Stimulated activated CD4-positive, alpha-beta T cell treated with anti-CD3 and anti-CD28 coated beads, Interleukin-15, amount 100 ng/mL, for 1 hour (primary cell): ENCODE data around the gene WFDC1.

Experiments used
- DNase-seq, 2 donors: peaks; one replicate each; pipeline ENCODE4 v3.0.0-alpha.2; 2020; ENCODE audit warnings: low read depth in 1 of 2, low spot score in 1 of 2

WFDC1 gene

GRCh38 chr16:84272740-84273320 is 21.8 kb upstream of the WFDC1 start:
- no peak for DNase-seq

- DNase-seq = no peak
Measured at GRCh38 chr16:84274515-84274914, 20.2 kb upstream of the WFDC1 start.

- DNase-seq = no peak
Measured at GRCh38 chr16:84275585-84276151, 19.0 kb upstream of the WFDC1 start.

GRCh38 chr16:84277244-84277823 is 17.3 kb upstream of the WFDC1 start:
- DNase-seq = peak; percentile 47 to 48

- DNase-seq = no peak
Measured at GRCh38 chr16:84278333-84278732, 16.3 kb upstream of the WFDC1 start.

GRCh38 chr16:84278968-84279367 is 15.7 kb upstream of the WFDC1 start:
- no peak for DNase-seq

- no peak for DNase-seq
Measured at GRCh38 chr16:84279881-84280280, 14.8 kb upstream of the WFDC1 start.

- no peak for DNase-seq
Measured at GRCh38 chr16:84281074-84281473, 13.6 kb upstream of the WFDC1 start.

- no peak for DNase-seq
Measured at GRCh38 chr16:84282533-84282932, 12.1 kb upstream of the WFDC1 start.

- DNase-seq = no peak
Measured at GRCh38 chr16:84283314-84284153, 11.1 kb upstream of the WFDC1 start.

- DNase-seq = no peak
Measured at GRCh38 chr16:84284154-84284722, 10.4 kb upstream of the WFDC1 start.

GRCh38 chr16:84286578-84287240 is 8.0 kb upstream of the WFDC1 start:
- DNase-seq = no peak

- no peak for DNase-seq
Measured at GRCh38 chr16:84288902-84289301, 5.8 kb upstream of the WFDC1 start.

- DNase-seq = no peak
Measured at GRCh38 chr16:84291226-84291625, 3.5 kb upstream of the WFDC1 start.

GRCh38 chr16:84292011-84292410 is 2.7 kb upstream of the WFDC1 start:
- DNase-seq = no peak

GRCh38 chr16:84293406-84293805 is 1.3 kb upstream of the WFDC1 start:
- no peak for DNase-seq

- DNase-seq = no peak
Measured at GRCh38 chr16:84294117-84294516, 561 bp upstream of the WFDC1 start.

- DNase-seq = no peak
Measured at GRCh38 chr16:84295203-84295860, 654 bp downstream of the WFDC1 start.

- no peak for DNase-seq
Measured at GRCh38 chr16:84298376-84298899, 3.8 kb downstream of the WFDC1 start.

GRCh38 chr16:84299734-84300440 is 5.2 kb downstream of the WFDC1 start:
- no peak for DNase-seq
